HEK293T (cell line): Measurements from ENCODE around the gene EYS.
"Not testable (repeated sequence)": the region's sequence is repeated elsewhere in the genome, so short reads cannot be mapped to it uniquely, and the experiment has no call there.

Source experiments
- CTCF ChIA-PET: fragments of 350-600 bp; formaldehyde crosslinking; extraction: SDS; loops from one replicate; lab custom pipeline; 2021; ENCODE audit warnings: antibody characterized with exemption, inconsistent platforms; lab: Yijun Ruan, JAX
- POLR2A ChIA-PET: fragments of 350-600 bp; formaldehyde crosslinking; extraction: SDS; loops from one replicate; lab custom pipeline; 2020; ENCODE audit warnings: antibody characterized with exemption, inconsistent platforms; lab: Yijun Ruan, JAX
- DNase-seq: peaks from one replicate; pipeline ENCODE4 v3.0.0; 2012; ENCODE audit warnings: mixed read lengths; ENCODE audit errors: extremely low spot score
- ARNT ChIP-seq: fragments of 450-650 bp; IDR thresholded peaks from 2 replicates; pipeline ENCODE4 v1.6.1; 2017; ENCODE audit warnings: mild to moderate bottlenecking
- BHLHE40 ChIP-seq: fragments of 450-650 bp; IDR thresholded peaks from 2 replicates; pipeline ENCODE4 v1.6.1; 2016; ENCODE audit warnings: mild to moderate bottlenecking, moderate library complexity, borderline replicate concordance
- CTBP1 ChIP-seq: fragments of 450-650 bp; IDR thresholded peaks from 2 replicates; pipeline ENCODE4 v1.6.1; 2016; ENCODE audit warnings: borderline replicate concordance
- ELF4 ChIP-seq: fragments of 450-650 bp; IDR thresholded peaks from 2 replicates; pipeline ENCODE4 v1.6.1; 2017; ENCODE audit warnings: antibody characterized with exemption
- FOXA1 ChIP-seq: fragments of 450-650 bp; IDR thresholded peaks from 2 replicates; pipeline ENCODE4 v1.6.1; 2016; ENCODE audit warnings: mild to moderate bottlenecking
- FOXK2 ChIP-seq: fragments of 450-650 bp; IDR thresholded peaks from 2 replicates; pipeline ENCODE4 v1.6.1; 2016; ENCODE audit warnings: mild to moderate bottlenecking
- FOXM1 ChIP-seq: fragments of 450-650 bp; IDR thresholded peaks from 2 replicates; pipeline ENCODE4 v1.6.1; 2017; ENCODE audit warnings: mild to moderate bottlenecking, borderline replicate concordance
- HDGF ChIP-seq: fragments of 450-650 bp; IDR thresholded peaks from 2 replicates; pipeline ENCODE4 v1.6.1; 2017; ENCODE audit warnings: antibody characterized with exemption, borderline replicate concordance
- L3MBTL2 ChIP-seq: fragments of 450-650 bp; conservative IDR thresholded peaks from 2 replicates; pipeline ENCODE4 v1.6.1; 2016; ENCODE audit warnings: mild to moderate bottlenecking
- LEF1 ChIP-seq: fragments of 450-650 bp; IDR thresholded peaks from 2 replicates; pipeline ENCODE4 v1.6.1; 2017; ENCODE audit warnings: mild to moderate bottlenecking, borderline replicate concordance
- NFRKB ChIP-seq: fragments of 450-650 bp; IDR thresholded peaks from 2 replicates; pipeline ENCODE4 v1.6.1; 2016; ENCODE audit warnings: mild to moderate bottlenecking, moderate library complexity
- PKNOX1 ChIP-seq: fragments of 450-650 bp; IDR thresholded peaks from 2 replicates; pipeline ENCODE4 v1.6.1; 2016
- SP1 ChIP-seq: fragments of 450-650 bp; IDR thresholded peaks from 2 replicates; pipeline ENCODE4 v1.6.1; 2017
- SUZ12 ChIP-seq: fragments of 450-650 bp; IDR thresholded peaks from 2 replicates; pipeline ENCODE4 v1.6.1; 2016; ENCODE audit warnings: mild to moderate bottlenecking
- TARDBP ChIP-seq: fragments of 450-650 bp; IDR thresholded peaks from 2 replicates; pipeline ENCODE4 v1.6.1; 2016
- ZNF384 ChIP-seq: fragments of 450-650 bp; IDR thresholded peaks from 2 replicates; pipeline ENCODE4 v1.6.1; 2016

Gene EYS

GRCh38 chr6:65623566-65623965 lies 83.5 kb downstream of the EYS start:
- POLR2A ChIA-PET: no interaction called here
- TF ChIP-seq LEF1 (no peak), FOXK2 (no peak), PKNOX1 (no peak), NFRKB (no peak), SUZ12 (no peak), TARDBP (no peak), ARNT (no peak), BHLHE40 (no peak), FOXA1 (no peak), ZNF384 (no peak), HDGF (no peak), CTBP1 (no peak)
- CTCF ChIA-PET: no interaction called here
- no peak for DNase-seq

DNA sequence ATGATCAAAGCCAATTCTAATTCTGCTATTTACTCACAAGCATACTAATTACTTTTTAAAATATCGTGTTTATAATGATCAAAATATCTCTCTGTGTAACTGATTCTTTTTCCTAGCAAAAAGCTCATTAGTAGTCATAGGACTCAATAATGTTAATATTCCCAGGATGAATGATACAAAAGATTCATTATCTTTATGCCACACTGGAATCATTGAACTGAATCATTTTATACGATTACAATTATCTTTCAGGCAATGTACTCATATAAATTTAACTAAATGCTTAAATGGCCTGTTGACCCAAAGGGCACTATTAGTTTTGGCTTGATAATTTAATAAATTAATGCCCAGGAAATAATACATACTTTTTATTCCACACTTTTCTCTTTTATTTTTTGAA lies 96.3 kb downstream of the EYS start:
- ChIA-PET CTCF (no interaction called here), POLR2A (no interaction called here)
- no peak for DNase-seq
- TF ChIP-seq NFRKB (no peak), ZNF384 (no peak), FOXM1 (no peak), SP1 (no peak), PKNOX1 (no peak), SUZ12 (no peak), TARDBP (no peak), LEF1 (no peak), FOXK2 (no peak), ARNT (no peak), FOXA1 (no peak), BHLHE40 (no peak), L3MBTL2 (no peak), CTBP1 (no peak), ELF4 (no peak), HDGF (no peak)

DNA sequence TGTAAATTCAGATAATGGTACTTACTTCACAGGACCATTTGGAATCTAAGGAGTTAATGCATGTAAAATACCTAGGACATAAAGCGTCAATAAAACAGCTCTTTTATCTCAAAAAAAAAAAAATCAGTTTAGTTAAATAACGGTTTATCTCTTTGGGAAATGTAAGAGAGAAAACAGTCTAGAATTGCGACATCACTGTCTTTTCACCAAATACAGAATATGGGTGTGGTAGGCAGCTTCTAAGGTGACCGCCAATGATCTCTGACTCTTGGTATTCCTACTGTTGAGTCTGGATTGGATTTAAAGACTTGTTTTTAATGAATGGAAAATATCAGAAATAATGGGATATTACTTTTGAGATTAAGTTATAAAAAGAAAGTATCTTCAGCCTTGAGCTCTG lies 111.5 kb downstream of the EYS start:
- ChIA-PET CTCF (interaction anchor here (0.7 kb wide), 1 partner anchor 921 kb away, joined by 3 read pairs; no protein-coding TSS in a partner anchor), POLR2A (no interaction called here)
- no peak for DNase-seq
- TF ChIP-seq ELF4 (no peak), FOXA1 (no peak), L3MBTL2 (no peak), ARNT (no peak), SP1 (no peak), CTBP1 (no peak), NFRKB (no peak), HDGF (no peak), TARDBP (no peak), PKNOX1 (no peak), ZNF384 (no peak), LEF1 (no peak), FOXM1 (no peak), BHLHE40 (no peak), SUZ12 (no peak), FOXK2 (no peak)

- no peak for DNase-seq
- TF ChIP-seq PKNOX1: peak; percentile 87
- peak; percentile 64; the same call in 1 of the 2 replicates for TF ChIP-seq FOXM1
- no peak for TF ChIP-seq FOXK2
- TF ChIP-seq CTBP1: peak; percentile 89
- TF ChIP-seq HDGF: no peak
- no peak for TF ChIP-seq ZNF384
- TF ChIP-seq SUZ12: no peak
- no peak for TF ChIP-seq NFRKB
- no peak for TF ChIP-seq ARNT
- TF ChIP-seq ELF4: no peak
- no peak for TF ChIP-seq SP1
- no peak for TF ChIP-seq BHLHE40
- TF ChIP-seq L3MBTL2: no peak
- TF ChIP-seq LEF1: no peak
- no peak for TF ChIP-seq TARDBP
- no peak for TF ChIP-seq FOXA1
- POLR2A ChIA-PET: no interaction called here
- CTCF ChIA-PET: no interaction called here
Observed at GRCh38 chr6:65570340-65570739, 136.7 kb downstream of the EYS start.

DNA sequence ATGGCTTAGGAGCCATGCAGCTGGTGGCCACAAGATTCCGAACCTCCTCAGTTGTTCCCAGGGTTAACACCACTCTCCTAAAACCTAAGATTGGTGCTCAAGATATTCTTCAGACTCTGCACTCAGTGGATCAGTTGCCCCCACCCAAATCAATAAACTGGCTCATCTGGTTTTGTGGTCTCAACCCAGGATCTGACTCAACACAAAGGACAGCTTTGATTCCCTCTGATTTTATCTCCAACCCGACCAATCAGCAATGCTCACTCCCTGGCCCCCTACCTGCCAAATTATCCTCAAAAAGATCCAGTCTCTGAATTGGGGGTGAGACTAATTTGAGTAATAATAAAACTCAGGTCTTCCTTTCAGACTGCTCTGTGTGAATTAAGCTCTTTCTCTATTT lies 137.5 kb downstream of the EYS start:
- POLR2A ChIA-PET: no interaction called here
- no peak for DNase-seq
- CTCF ChIA-PET: no interaction called here

DNA sequence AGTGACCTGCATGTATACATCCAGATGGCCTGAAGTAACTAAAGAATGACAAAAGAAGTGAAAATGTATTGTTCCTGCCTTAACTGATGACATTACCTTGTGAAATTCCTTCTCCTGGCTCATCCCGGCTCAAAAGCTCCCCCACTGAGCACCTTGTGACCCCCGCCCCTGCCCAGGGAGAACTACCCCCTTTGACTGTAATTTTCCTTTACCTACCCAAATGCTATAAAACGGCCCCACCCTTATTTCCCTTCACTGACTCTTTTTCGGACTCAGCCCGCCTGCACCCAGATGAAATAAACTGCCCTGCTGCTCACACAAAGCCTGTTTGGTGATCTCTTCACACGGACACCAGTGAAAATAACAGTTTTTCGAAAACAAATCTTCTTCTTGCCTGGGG lies 138.0 kb downstream of the EYS start:
- CTCF ChIA-PET, DNase-seq, POLR2A ChIA-PET: not testable (repeated sequence)

More for the DNA sequence above, 137.5 kb downstream of the EYS start:
- no peak for TF ChIP-seq PKNOX1
- TF ChIP-seq HDGF: no peak
- TF ChIP-seq SUZ12: no peak
- TF ChIP-seq TARDBP: no peak
- TF ChIP-seq NFRKB: no peak
- TF ChIP-seq ARNT: no peak
- TF ChIP-seq FOXK2: no peak
- no peak for TF ChIP-seq ZNF384
- TF ChIP-seq ELF4: no peak
- TF ChIP-seq L3MBTL2: no peak
- no peak for TF ChIP-seq LEF1
- TF ChIP-seq BHLHE40: no peak
- no peak for TF ChIP-seq SP1
- no peak for TF ChIP-seq FOXA1
- TF ChIP-seq FOXM1: no peak
- no peak for TF ChIP-seq CTBP1
